ENCODE measurements around the gene SKI.

The SKI gene

GRCh38 chr1:2210786-2211185 lies 17.3 kb upstream of the SKI start:
- Mint-ChIP-seq H3K4me3 (no peak overlapping the region), H3K4me1 (peaks cover 59% of the 10 kb centered on the region), H3K27ac (no peak overlapping the region), H3K27me3 (ENCODE audit: low read depth, poor library complexity) (no peaks in the 10 kb centered on the region), H3K9me3 (no peaks in the 10 kb centered on the region), H3K36me3 (ENCODE audit: low read depth) (no peaks in the 10 kb centered on the region)
- no peak for TF ChIP-seq CTCF (IDR thresholded peaks at IDR 0.05)
- no peak for DNase-seq

GRCh38 chr1:2212274-2212531 lies 15.9 kb upstream of the SKI start:
- Mint-ChIP-seq H3K4me3 (no peak overlapping the region), H3K27me3 (ENCODE audit: low read depth, poor library complexity) (no peaks in the 10 kb centered on the region), H3K36me3 (ENCODE audit: low read depth) (no peaks in the 10 kb centered on the region), H3K4me1 (peaks cover 47% of the 10 kb centered on the region), H3K27ac (peak overlapping the region; percentile 98), H3K9me3 (no peaks in the 10 kb centered on the region)
- no peak for TF ChIP-seq CTCF (IDR thresholded peaks at IDR 0.05)
- no peak for DNase-seq

- no peaks in the 10 kb centered on the region for H3K27me3 Mint-ChIP-seq (ENCODE audit: low read depth, poor library complexity)
- peak; percentile 87 for DNase-seq
- H3K4me3 Mint-ChIP-seq = peak overlapping the region; percentile 34
- no peak for TF ChIP-seq CTCF (IDR thresholded peaks at IDR 0.05)
- H3K36me3 Mint-ChIP-seq (ENCODE audit: low read depth) = no peaks in the 10 kb centered on the region
- H3K4me1 Mint-ChIP-seq = peaks cover 41% of the 10 kb centered on the region
- H3K27ac Mint-ChIP-seq = peak overlapping the region; percentile 98
- no peaks in the 10 kb centered on the region for H3K9me3 Mint-ChIP-seq
Observed at GRCh38 chr1:2212532-2213491, 15.3 kb upstream of the SKI start.

GRCh38 chr1:2213576-2214505 lies 14.3 kb upstream of the SKI start:
- no peak overlapping the region for H3K4me3 Mint-ChIP-seq
- H3K27me3 Mint-ChIP-seq (ENCODE audit: low read depth, poor library complexity) = peaks cover 3% of the 10 kb centered on the region
- H3K9me3 Mint-ChIP-seq = peaks cover 3% of the 10 kb centered on the region
- TF ChIP-seq CTCF (IDR thresholded peaks at IDR 0.05) = no peak
- DNase-seq = no peak
- no peaks in the 10 kb centered on the region for H3K36me3 Mint-ChIP-seq (ENCODE audit: low read depth)
- peak overlapping the region; percentile 98 for H3K27ac Mint-ChIP-seq
- peaks cover 34% of the 10 kb centered on the region for H3K4me1 Mint-ChIP-seq

- Mint-ChIP-seq H3K9me3 (peaks cover 9% of the 10 kb centered on the region), H3K4me1 (peaks cover 25% of the 10 kb centered on the region), H3K27ac (no peak overlapping the region), H3K36me3 (ENCODE audit: low read depth) (no peaks in the 10 kb centered on the region), H3K4me3 (no peak overlapping the region), H3K27me3 (ENCODE audit: low read depth, poor library complexity) (peaks cover 4% of the 10 kb centered on the region)
- TF ChIP-seq CTCF (IDR thresholded peaks at IDR 0.05) = no peak
- DNase-seq = no peak
Observed at GRCh38 chr1:2214541-2215241, 13.4 kb upstream of the SKI start.

Data from nephron progenitor cell (in vitro differentiated cells).